K562 (cell line): ENCODE results near the gene SLC25A45. TPM values are rescaled to one million over a fixed set of nuclear protein-coding genes. Genes with fewer than 3 reads are reported as not detected.

Experiments
- ATAC-seq: fragments of 200-7000 bp; cut with Tn5 transposase; 3 replicates; pipeline ENCODE4 v1.9.1; 2020; ENCODE audit warnings: moderate library complexity
- BruUV-seq: library from RNA; stranded (reverse); fragments of 400-500 nt; replicated peaks from 2 replicates; lab custom pipeline; 2021; lab: Mats Ljungman, UMichigan
- CTCF ChIA-PET: fragments of 300-600 bp; formaldehyde crosslinking; extraction: SDS; loops from one replicate; lab custom pipeline; 2021; ENCODE audit warnings: low intra/inter-chr PET ratio; lab: Yijun Ruan, JAX
- POLR2A ChIA-PET: fragments of 300-600, 350-650 bp; sonication (Branson Sonifier 250); formaldehyde crosslinking; extraction: SDS; loops from one replicate; lab custom pipeline; 2021; ENCODE audit warnings: antibody characterized with exemption, inconsistent platforms; lab: Yijun Ruan, JAX
- DNase-seq, 4 experiments: peaks; one replicate each; pipeline versions ENCODE4 v3.0.0 to v3.0.0-alpha.2; 2011 to 2018; ENCODE audit warnings: low spot score in 3 of 4, mixed read lengths in 3 of 4; ENCODE audit errors: extremely low read depth in 1 of 4
- FAIRE-seq: peaks from 2 replicates; lab custom pipeline; 2011; peaks lifted over from hg19 to GRCh38; lab: Jason Lieb, UNC
- H2AFZ ChIP-seq: 2 replicates; pipeline ENCODE4 v1.6.0; 2011; ENCODE audit warnings: low read depth, low read length, control low read depth, inconsistent platforms
- H3K27ac ChIP-seq: fragments of 200-600 bp; 3 replicates; pipeline ENCODE4 v1.8.0; 2011; ENCODE audit warnings: low read depth, mild to moderate bottlenecking, control low read depth, inconsistent platforms, low read length, moderate library complexity, mixed read lengths; ENCODE audit errors: extremely low read depth
- H3K27me3 ChIP-seq, 2 experiments: fragments of 300-600 bp in 1 of 2; 2 replicates in 1 of 2; 3 replicates in 1 of 2; pipeline versions ENCODE4 v1.6.0 to v1.8.0; 2011; ENCODE audit warnings: inconsistent platforms in 2 of 2, low read length in 2 of 2, mild to moderate bottlenecking in 1 of 2, mixed read lengths in 1 of 2, moderate library complexity in 1 of 2; ENCODE audit not compliant: control insufficient read depth in 2 of 2, insufficient read depth in 2 of 2
- H3K36me3 ChIP-seq: fragments of 300-600 bp; 3 replicates; pipeline ENCODE4 v1.8.0; 2011; ENCODE audit warnings: mild to moderate bottlenecking, low read length, inconsistent platforms; ENCODE audit not compliant: control insufficient read depth, insufficient read depth
- H3K4me1 ChIP-seq, 2 experiments: fragments of 200-600 bp in 1 of 2; replicated peaks in 1 of 2; 2 replicates in 1 of 2; 3 replicates in 1 of 2; pipeline versions ENCODE4 v1.5.1 to v1.8.0; 2011; ENCODE audit warnings: inconsistent platforms in 2 of 2, low read length in 2 of 2, mild to moderate bottlenecking in 1 of 2, mixed read lengths in 1 of 2, moderate library complexity in 1 of 2; ENCODE audit not compliant: control insufficient read depth in 2 of 2, insufficient read depth in 2 of 2
- H3K4me2 ChIP-seq: 2 replicates; pipeline ENCODE4 v1.6.1; 2011; ENCODE audit warnings: low read length, control low read depth, inconsistent platforms, mixed read lengths; ENCODE audit not compliant: insufficient read depth
- H3K4me3 ChIP-seq: fragments of 200-600 bp; sonication (generic), shearing (Covaris generic); 2 replicates; pipeline ENCODE4 v1.5.1; 2016; ENCODE audit warnings: control low read depth, inconsistent platforms
- H3K79me2 ChIP-seq: fragments of 200-600 bp; 3 replicates; pipeline ENCODE4 v1.8.0; 2011; ENCODE audit warnings: low read length, inconsistent platforms; ENCODE audit not compliant: control insufficient read depth, insufficient read depth
- H3K9ac ChIP-seq, 2 experiments: 2 replicates each; pipeline versions ENCODE4 v1.6.0 to v1.6.1; 2011; ENCODE audit warnings: low read depth in 2 of 2, low read length in 2 of 2, control low read depth in 1 of 2, inconsistent platforms in 1 of 2, mild to moderate bottlenecking in 1 of 2, mixed read lengths in 1 of 2; ENCODE audit not compliant: insufficient read depth in 1 of 2
- H3K9me1 ChIP-seq: one replicate; pipeline ENCODE4 v1.6.0; 2011; ENCODE audit warnings: inconsistent platforms, mild to moderate bottlenecking, low read length, moderate library complexity; ENCODE audit not compliant: control insufficient read depth, insufficient read depth
- H3K9me3 ChIP-seq: replicated peaks from 2 replicates; pipeline ENCODE4 v1.5.1; 2011; ENCODE audit warnings: low read depth, low read length, inconsistent platforms; ENCODE audit not compliant: control insufficient read depth, insufficient read depth
- H4K20me1 ChIP-seq: replicated peaks from 2 replicates; pipeline ENCODE4 v1.6.1; 2011; ENCODE audit warnings: low read length, inconsistent platforms, mixed read lengths; ENCODE audit not compliant: control insufficient read depth, insufficient read depth
- BRF1 ChIP-seq: IDR thresholded peaks from 3 replicates; pipeline ENCODE4 v1.6.1; 2011; ENCODE audit warnings: borderline replicate concordance, mild to moderate bottlenecking; ENCODE audit not compliant: insufficient read length; ENCODE audit errors: extremely low read depth
- COPS2 ChIP-seq: fragments of 450-650 bp; conservative IDR thresholded peaks from 2 replicates; pipeline ENCODE4 v1.6.1; 2016; ENCODE audit warnings: mild to moderate bottlenecking, moderate library complexity
- CTBP1 ChIP-seq: fragments of 450-650 bp; IDR thresholded peaks from 2 replicates; pipeline ENCODE4 v1.6.1; 2016; ENCODE audit warnings: borderline replicate concordance
- EGR1 ChIP-seq: fragments of 450-650 bp; conservative IDR thresholded peaks from 2 replicates; pipeline ENCODE4 v1.6.1; 2017; ENCODE audit warnings: mild to moderate bottlenecking
- ILK ChIP-seq: fragments of 450-650 bp; IDR thresholded peaks from 2 replicates; pipeline ENCODE4 v1.6.1; 2016; ENCODE audit warnings: missing genetic modification characterization, low read depth, mild to moderate bottlenecking, missing compliant biosample characterization, moderate library complexity, borderline replicate concordance
- KDM1A ChIP-seq, 2 experiments: fragments of 450-650 bp; IDR thresholded peaks; 2 replicates each; pipeline ENCODE4 v1.6.1; 2016; ENCODE audit warnings: mild to moderate bottlenecking in 2 of 2
- KDM2B ChIP-seq: fragments of 250-450 bp; sonication (Bioruptor Pico); IDR thresholded peaks from 2 replicates; pipeline ENCODE4 v1.8.0; 2021; ENCODE audit warnings: mild to moderate bottlenecking, moderate library complexity
- KDM5B ChIP-seq: fragments of 200-600 bp; sonication (generic); IDR thresholded peaks from 2 replicates; pipeline ENCODE4 v1.6.1; 2012; ENCODE audit warnings: low read depth, mild to moderate bottlenecking, moderate library complexity, low read length, control low read depth, inconsistent platforms; ENCODE audit not compliant: insufficient replicate concordance
- KLF16 ChIP-seq: IDR thresholded peaks from 2 replicates; pipeline ENCODE4 v1.6.1; 2016; ENCODE audit warnings: antibody characterized with exemption
- MYNN ChIP-seq, 2 experiments: sonication (generic); formaldehyde crosslinking in 1 of 2; IDR thresholded peaks; 2 replicates each; pipeline versions ENCODE4 v1.5.0 to v1.6.1; 2016 to 2020; ENCODE audit warnings: antibody characterized with exemption in 1 of 2, missing genetic modification reagents in 1 of 2
- NRF1 ChIP-seq, 2 experiments: fragments of 450-650 bp; IDR thresholded peaks in 1 of 2; conservative IDR thresholded peaks in 1 of 2; 2 replicates each; pipeline ENCODE4 v1.6.1; 2014; ENCODE audit warnings: mild to moderate bottlenecking in 2 of 2
- SMARCA4 ChIP-seq: fragments of 450-650 bp; IDR thresholded peaks from 2 replicates; pipeline ENCODE4 v1.6.1; 2016
- ZBTB7A ChIP-seq: IDR thresholded peaks from 2 replicates; pipeline ENCODE4 v1.6.1; 2011; ENCODE audit warnings: low read depth, mild to moderate bottlenecking, low read length, moderate library complexity, borderline replicate concordance; ENCODE audit not compliant: control insufficient read depth
- ZEB2 ChIP-seq: fragments of 450-650 bp; IDR thresholded peaks from 2 replicates; pipeline ENCODE4 v1.6.1; 2016
- ZNF217 ChIP-seq: sonication (generic); formaldehyde crosslinking; IDR thresholded peaks from 2 replicates; pipeline ENCODE4 v1.8.0; 2022; ENCODE audit warnings: mild to moderate bottlenecking, missing genetic modification reagents
- ZSCAN29 ChIP-seq: fragments of 450-650 bp; IDR thresholded peaks from 2 replicates; pipeline ENCODE4 v1.6.1; 2017
- WGBS: fragments of 100-300 bp; shearing (Covaris generic); methylation state at CpG from one replicate; pipeline ENCODE4 v1.1.6; 2016; ENCODE audit warnings: low coverage, mixed read lengths; ENCODE audit not compliant: insufficient coverage; ENCODE audit errors: missing lambda C conversion rate; 5-methylcytosine and 5-hydroxymethylcytosine counted together
- in situ Hi-C: fragments of 300-500 bp; cut with MboI; formaldehyde crosslinking; loops from 4 replicates; pipeline ENCODE4 v1.15.0; 2018; ENCODE audit warnings: inconsistent platforms, mixed read lengths
- intact Hi-C: fragments of 100-400 bp; cut with micrococcal nuclease; formaldehyde crosslinking; loops from 2 replicates; pipeline ENCODE4 v1.14.2; 2022
- polyA plus RNA-seq, 8 experiments: library from polyadenylated mRNA; depleted of rRNA in 4 of 8; stranded (reverse) in 5 of 8; unstranded in 3 of 8; fragments of >200 nt; fragmentation: Nextera tagmentation in 2 of 8; fragmentation: Illumina TruSeq in 1 of 8; extraction: Ambion mirVana in 2 of 8; extraction: Trizol in 1 of 8; gene quantifications; 2 replicates each; pipeline versions ENCODE4 v1.2.1 to v1.2.3, GENCODE V29; 2011 to 2014; ENCODE audit warnings: inconsistent platforms in 1 of 8, missing spikeins in 1 of 8
- total RNA-seq, 7 experiments: library from RNA; depleted of rRNA in 6 of 7; stranded (reverse); fragments of >200 nt in 6 of 7; fragmentation: Illumina TruSeq in 2 of 7; extraction: Trizol in 2 of 7; gene quantifications; 2 replicates each; pipeline versions ENCODE4 v1.2.1 to v1.2.3, GENCODE V29; 2011 to 2021; ENCODE audit warnings: low replicate concordance in 1 of 7
- TF ChIP-seq, protein P1 (sequence below): fragments of 250-450 bp; sonication (Bioruptor Pico); IDR thresholded peaks from 2 replicates; pipeline ENCODE4 v1.8.0; 2021; ENCODE audit warnings: moderate library complexity, mild to moderate bottlenecking, inconsistent platforms
- TF ChIP-seq, protein P2 (sequence below), 2 experiments: IDR thresholded peaks; 2 replicates each; pipeline ENCODE4 v1.6.1; 2012; ENCODE audit warnings: improper control_type of control experiment in 2 of 2, low read depth in 2 of 2, low read length in 2 of 2, borderline replicate concordance in 1 of 2

Gene SLC25A45
- total and polyA plus RNA-seq, 9 of the 15 experiments (the other 6 are each of a cell fraction or from before 2014, with no cell fraction given) = 0.15 to 2.3 (median 0.68) TPM

DNA sequence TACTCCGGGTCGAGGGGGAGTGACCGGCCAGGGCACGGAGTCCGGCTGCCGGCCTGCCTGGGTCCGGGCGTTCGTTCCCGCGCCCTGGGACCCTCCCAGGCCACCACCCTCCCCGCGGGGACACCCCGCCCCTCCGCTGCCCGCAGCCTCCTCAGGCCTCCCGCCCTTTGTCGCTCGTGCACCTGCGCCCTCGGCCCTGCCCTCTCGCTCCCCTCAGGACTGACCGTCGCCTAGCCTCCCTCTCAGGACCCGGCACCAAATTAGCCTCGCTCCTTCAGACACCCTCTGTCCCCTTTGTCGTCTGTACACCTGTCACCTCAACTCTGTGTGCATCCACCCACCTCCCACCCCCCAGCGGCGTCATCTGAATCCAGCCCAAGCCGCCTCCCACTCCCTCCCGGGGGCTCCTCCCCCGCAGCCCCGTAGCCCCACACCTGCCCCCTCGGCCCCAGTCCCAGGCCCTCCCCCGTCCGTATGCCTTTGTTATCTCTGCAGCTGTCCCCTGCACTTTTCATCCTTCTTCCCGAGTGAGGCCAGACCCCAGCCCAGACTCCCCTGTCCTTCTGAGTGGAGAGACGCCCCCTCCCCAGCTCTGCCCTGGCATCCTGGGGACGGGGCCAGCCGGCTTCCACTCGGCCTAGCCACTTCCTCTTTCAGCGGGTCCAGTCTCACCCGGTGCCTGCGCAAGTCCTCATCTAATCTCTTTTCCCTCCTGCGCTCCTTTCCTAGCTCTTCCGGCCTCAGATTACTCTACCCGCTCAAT is 27.3 kb downstream of the SLC25A45 start:
- under 1% methylated on average over 23 of the region's 47 CpGs for WGBS
- Histone ChIP-seq H3K4me3 (peak overlapping the region; percentile 63), H3K9me3 (no peaks in the 10 kb centered on the region), H3K9me1 (no peaks in the 10 kb centered on the region), H3K9ac (peak overlapping the region; percentile 36 to 90; a peak in 3 of 4 replicates), H3K36me3 (peaks cover 24% of the 10 kb centered on the region; the same call in 1 of the 3 replicates), H3K4me1 (peaks cover 25 to 48% of the 10 kb centered on the region in 2 experiments), H4K20me1 (peaks cover 10% of the 10 kb centered on the region; the same call in 1 of the 2 replicates), H3K27me3 (no peaks in the 10 kb centered on the region), H2AFZ (peak overlapping the region; percentile 81), H3K27ac (peak overlapping the region; percentile 47), H3K79me2 (no peaks in the 10 kb centered on the region), H3K4me2 (peak overlapping the region; percentile 77)
- FAIRE-seq (no peak), DNase-seq (peak; percentile 70 to 87 (median 80)), ATAC-seq (peak; percentile 60)
- intact Hi-C loops = no loop called here
- CTCF ChIA-PET = interaction anchor here (0.6 to 0.9 kb wide), 2 partner anchors 36 to 80 kb away, joined by 3 to 5 read pairs; no protein-coding TSS in a partner anchor
- POLR2A ChIA-PET = interaction anchor here (0.6 to 15.6 kb wide), 11 partner anchors 16 to 1150 kb away, joined by 3 to 253 read pairs (median 4); partner anchors contain the start of genes DPF2, MALAT1 and NEAT1
- no TSS peak for BruUV-seq
- in situ Hi-C loops = no loop called here
- TF ChIP-seq, protein P1, sequence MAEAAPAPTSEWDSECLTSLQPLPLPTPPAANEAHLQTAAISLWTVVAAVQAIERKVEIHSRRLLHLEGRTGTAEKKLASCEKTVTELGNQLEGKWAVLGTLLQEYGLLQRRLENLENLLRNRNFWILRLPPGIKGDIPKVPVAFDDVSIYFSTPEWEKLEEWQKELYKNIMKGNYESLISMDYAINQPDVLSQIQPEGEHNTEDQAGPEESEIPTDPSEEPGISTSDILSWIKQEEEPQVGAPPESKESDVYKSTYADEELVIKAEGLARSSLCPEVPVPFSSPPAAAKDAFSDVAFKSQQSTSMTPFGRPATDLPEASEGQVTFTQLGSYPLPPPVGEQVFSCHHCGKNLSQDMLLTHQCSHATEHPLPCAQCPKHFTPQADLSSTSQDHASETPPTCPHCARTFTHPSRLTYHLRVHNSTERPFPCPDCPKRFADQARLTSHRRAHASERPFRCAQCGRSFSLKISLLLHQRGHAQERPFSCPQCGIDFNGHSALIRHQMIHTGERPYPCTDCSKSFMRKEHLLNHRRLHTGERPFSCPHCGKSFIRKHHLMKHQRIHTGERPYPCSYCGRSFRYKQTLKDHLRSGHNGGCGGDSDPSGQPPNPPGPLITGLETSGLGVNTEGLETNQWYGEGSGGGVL (CRISPR knock-in tag) = no peak
- TF ChIP-seq ZNF217 (no peak), KLF16 (peak; percentile 62; the same call in 1 of the 2 replicates), ZSCAN29 (no peak), ILK (tag) (no peak), ZBTB7A (peak; percentile 49; the same call in 1 of the 2 replicates), COPS2 (no peak), KDM5B (peak; percentile 33), EGR1 (peak; percentile 6; the same call in 1 of the 2 replicates), BRF1 (no peak), KDM2B (peak; percentile 38; the same call in 1 of the 2 replicates), SMARCA4 (peak; percentile 63), NRF1 (conservative IDR thresholded peaks at IDR 0.05 in 1 of 2, IDR thresholded peaks at IDR 0.05 in 1 of 2) (peak; percentile 89 to 91), CTBP1 (peak; percentile 68; the same call in 1 of the 2 replicates), MYNN (IDR thresholded peaks at IDR 0.05) (0 out of 2 replicates have a peak, but pooled peaks have one; percentile 32), MYNN (CRISPR knock-in tag; IDR thresholded peaks at IDR 0.05) (no peak), KDM1A (IDR thresholded peaks at IDR 0.05) (0 out of 4 replicates have a peak, but pooled peaks of 1 of the 2 experiments have one; percentile 23), ZEB2 (peak; percentile 64; the same call in 1 of the 2 replicates)
- TF ChIP-seq, protein P2, sequence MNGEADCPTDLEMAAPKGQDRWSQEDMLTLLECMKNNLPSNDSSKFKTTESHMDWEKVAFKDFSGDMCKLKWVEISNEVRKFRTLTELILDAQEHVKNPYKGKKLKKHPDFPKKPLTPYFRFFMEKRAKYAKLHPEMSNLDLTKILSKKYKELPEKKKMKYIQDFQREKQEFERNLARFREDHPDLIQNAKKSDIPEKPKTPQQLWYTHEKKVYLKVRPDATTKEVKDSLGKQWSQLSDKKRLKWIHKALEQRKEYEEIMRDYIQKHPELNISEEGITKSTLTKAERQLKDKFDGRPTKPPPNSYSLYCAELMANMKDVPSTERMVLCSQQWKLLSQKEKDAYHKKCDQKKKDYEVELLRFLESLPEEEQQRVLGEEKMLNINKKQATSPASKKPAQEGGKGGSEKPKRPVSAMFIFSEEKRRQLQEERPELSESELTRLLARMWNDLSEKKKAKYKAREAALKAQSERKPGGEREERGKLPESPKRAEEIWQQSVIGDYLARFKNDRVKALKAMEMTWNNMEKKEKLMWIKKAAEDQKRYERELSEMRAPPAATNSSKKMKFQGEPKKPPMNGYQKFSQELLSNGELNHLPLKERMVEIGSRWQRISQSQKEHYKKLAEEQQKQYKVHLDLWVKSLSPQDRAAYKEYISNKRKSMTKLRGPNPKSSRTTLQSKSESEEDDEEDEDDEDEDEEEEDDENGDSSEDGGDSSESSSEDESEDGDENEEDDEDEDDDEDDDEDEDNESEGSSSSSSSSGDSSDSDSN (IDR thresholded peaks at IDR 0.05; ENCODE audit: borderline replicate concordance in 1 of 2, low read depth in 2 of 2, low read length in 2 of 2) = 0 out of 4 replicates have a peak, but pooled peaks have one; percentile 28 to 76
